A673 (cell line): ENCODE data around the gene DDIT4L. TPM values are rescaled to one million over a fixed set of nuclear protein-coding genes. Genes with fewer than 3 reads are reported as not detected.

ENCODE experiments used
- Bru-seq: library from RNA; stranded (reverse); fragments of 400-500 nt; gene quantifications from one replicate; lab custom pipeline; 2021; lab: Mats Ljungman, UMichigan
- BruChase-seq, 2 experiments: library from RNA; stranded (reverse); fragments of 400-500 nt; gene quantifications; one replicate each; lab custom pipeline; 2021; lab: Mats Ljungman, UMichigan
- BruUV-seq: library from RNA; stranded (reverse); fragments of 400-500 nt; replicated peaks from 2 replicates; lab custom pipeline; 2021; lab: Mats Ljungman, UMichigan
- CTCF ChIA-PET: fragments of 300-600 bp; sonication (Branson Sonifier 250); formaldehyde crosslinking; loops from one replicate; lab custom pipeline; 2022; ENCODE audit warnings: antibody characterized with exemption; lab: Charles Lee
- POLR2A ChIA-PET: fragments of 300-600 bp; sonication (Branson Sonifier 250); formaldehyde crosslinking; loops from one replicate; lab custom pipeline; 2022; ENCODE audit warnings: antibody characterized with exemption; ENCODE audit not compliant: low non-redundant PET; lab: Charles Lee
- DNase-seq: peaks from one replicate; pipeline ENCODE4 v3.0.0-alpha.2; 2015; ENCODE audit warnings: low spot score
- H3K27ac ChIP-seq: fragments of 200-600 bp; sonication (generic); 2 replicates; pipeline ENCODE4 v1.5.1; 2016; ENCODE audit warnings: mixed run types, low read depth, mild to moderate bottlenecking, mixed read lengths, antibody characterized with exemption, low read length; ENCODE audit not compliant: poor library complexity, severe bottlenecking
- H3K27me3 ChIP-seq: fragments of 200-600 bp; sonication (generic); replicated peaks from 2 replicates; pipeline ENCODE4 v1.6.1; 2017; ENCODE audit warnings: mixed run types, low read depth, mild to moderate bottlenecking, mixed read lengths, antibody characterized with exemption, low read length; ENCODE audit not compliant: insufficient read depth, poor library complexity
- H3K36me3 ChIP-seq: fragments of 200-600 bp; sonication (generic); 2 replicates; pipeline ENCODE4 v1.6.1; 2016; ENCODE audit warnings: mixed run types, mild to moderate bottlenecking, mixed read lengths, antibody characterized with exemption, low read length; ENCODE audit not compliant: insufficient read depth, poor library complexity, severe bottlenecking
- H3K4me1 ChIP-seq: fragments of 200-600 bp; sonication (generic); 2 replicates; pipeline ENCODE4 v1.6.1; 2017; ENCODE audit warnings: mixed run types, mild to moderate bottlenecking, mixed read lengths, antibody characterized with exemption, low read length; ENCODE audit not compliant: insufficient read depth, poor library complexity, severe bottlenecking
- H3K4me3 ChIP-seq: fragments of 200-600 bp; sonication (generic); 2 replicates; pipeline ENCODE4 v1.5.1; 2016; ENCODE audit warnings: low read depth, mixed run types, mild to moderate bottlenecking, mixed read lengths, low read length; ENCODE audit not compliant: poor library complexity, severe bottlenecking
- H3K9me3 ChIP-seq: fragments of 200-600 bp; sonication (generic); 2 replicates; pipeline ENCODE4 v1.6.1; 2016; ENCODE audit warnings: mixed run types, low read depth, mild to moderate bottlenecking, mixed read lengths, antibody characterized with exemption, low read length; ENCODE audit not compliant: poor library complexity, severe bottlenecking
- EZH2 ChIP-seq: fragments of 200-600 bp; sonication (generic); IDR thresholded peaks from 2 replicates; pipeline ENCODE4 v1.6.1; 2017; ENCODE audit warnings: borderline replicate concordance, low read depth, mild to moderate bottlenecking, mixed read lengths, antibody characterized with exemption, low read length; ENCODE audit not compliant: poor library complexity, severe bottlenecking
- intact Hi-C: fragments of 100-400 bp; cut with micrococcal nuclease; formaldehyde crosslinking; loops from one replicate; pipeline ENCODE4 v1.10.0; 2022; ENCODE audit not compliant: unreplicated experiment
- long read RNA-seq: library from polyadenylated mRNA; stranded (forward); transcript quantifications from one replicate; pipeline ENCODE4 v2.0.0, GENCODE V29; 2022
- total RNA-seq: library from RNA; stranded (reverse); gene quantifications from 2 replicates; pipeline ENCODE4 v1.2.3, GENCODE V29; 2021
- TF ChIP-seq, protein P1 (sequence below): fragments of 300-800, 200-600 bp; sonication (generic); conservative IDR thresholded peaks from 2 replicates; pipeline ENCODE4 v1.5.1; 2017; ENCODE audit warnings: low read depth, mild to moderate bottlenecking, antibody characterized with exemption, low read length, moderate library complexity, mixed read lengths

Gene DDIT4L
- total RNA-seq (0.15 and 0.26 TPM in 2 replicates), Bru-seq, nascent RNA (percentile 18 among the genes with signal in this experiment), BruChase-seq, experiment 1, labeled RNA remaining after a 2-hour chase (percentile 39 among the genes with signal in this experiment), BruChase-seq, experiment 2, labeled RNA remaining after a 6-hour chase (not detected)
- long read RNA-seq: 0 reads

DNA sequence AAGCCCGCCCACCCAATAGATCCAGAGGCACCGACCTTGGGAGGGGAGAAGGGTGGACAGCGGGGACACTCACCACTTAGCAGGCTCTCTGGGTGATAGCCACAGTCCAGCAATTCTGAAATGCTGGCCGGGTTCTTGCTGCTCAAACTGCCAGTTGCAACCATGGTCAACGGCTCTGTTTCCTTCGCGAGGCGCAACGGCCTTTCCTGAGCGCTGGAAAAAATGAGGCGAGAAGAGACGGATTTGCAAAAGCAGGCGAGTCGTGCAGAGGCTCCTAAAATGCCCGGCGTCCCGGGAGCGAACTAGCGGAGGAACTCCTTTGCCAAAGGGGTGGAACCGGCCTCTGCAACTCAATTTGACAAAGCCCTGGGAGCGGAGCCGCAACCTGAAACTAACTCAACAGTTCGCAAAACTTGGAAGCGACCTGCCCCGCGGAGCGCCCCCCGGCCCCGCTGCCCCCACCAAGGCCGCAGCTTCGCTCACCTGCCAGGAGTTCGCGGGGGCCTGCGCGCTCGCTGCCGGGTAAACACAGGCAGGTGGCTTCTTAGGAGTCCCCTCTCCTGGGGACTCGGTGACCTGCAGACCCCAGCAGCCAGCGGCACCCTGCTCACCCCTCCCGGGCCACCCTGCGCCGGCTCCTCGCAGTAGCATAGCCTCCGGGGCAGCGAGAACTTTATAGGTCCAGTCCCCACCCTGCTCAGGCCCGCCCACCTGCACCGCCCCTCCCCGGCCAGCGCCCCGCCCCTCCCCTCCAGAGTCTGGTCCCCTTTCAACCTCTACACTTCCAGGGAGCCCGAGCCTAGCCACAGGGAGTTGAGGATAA lies at the start of gene DDIT4L:
Gene DDIT4L (minus strand): TSS at position 649 of the 823 bp plus-strand sequence. CDS start 485 bp downstream, at position 164.
- no TSS peak for BruUV-seq
- H3K4me1 ChIP-seq: peaks cover 4% of the 10 kb centered on the region
- CTCF ChIA-PET: no interaction called here

DNA sequence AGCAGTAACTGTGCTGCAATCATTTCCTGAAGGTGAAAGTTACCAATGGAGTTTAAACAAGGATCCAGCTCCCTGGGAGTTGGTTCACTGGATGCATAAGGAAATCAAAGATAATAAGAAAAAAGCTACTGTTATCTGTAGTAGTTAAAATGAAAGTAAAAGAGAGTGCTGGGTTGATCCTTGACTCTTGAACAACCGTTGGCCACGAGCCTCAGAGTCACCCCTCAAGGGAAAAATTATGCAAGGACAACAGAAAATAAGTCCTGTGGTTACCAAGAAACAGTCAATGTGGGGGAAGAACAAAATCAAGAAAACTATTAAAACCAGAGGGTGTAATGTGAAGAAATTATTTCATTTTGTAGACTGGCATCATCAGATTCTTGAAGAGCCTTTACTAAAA lies 49.7 kb upstream of the DDIT4L start:
- intact Hi-C loops: no loop called here
- no peak overlapping the region for H3K27ac ChIP-seq
- no peaks in the 10 kb centered on the region for H3K36me3 ChIP-seq
- no peak for DNase-seq
- H3K9me3 ChIP-seq: no peaks in the 10 kb centered on the region
- TF ChIP-seq, protein P1, sequence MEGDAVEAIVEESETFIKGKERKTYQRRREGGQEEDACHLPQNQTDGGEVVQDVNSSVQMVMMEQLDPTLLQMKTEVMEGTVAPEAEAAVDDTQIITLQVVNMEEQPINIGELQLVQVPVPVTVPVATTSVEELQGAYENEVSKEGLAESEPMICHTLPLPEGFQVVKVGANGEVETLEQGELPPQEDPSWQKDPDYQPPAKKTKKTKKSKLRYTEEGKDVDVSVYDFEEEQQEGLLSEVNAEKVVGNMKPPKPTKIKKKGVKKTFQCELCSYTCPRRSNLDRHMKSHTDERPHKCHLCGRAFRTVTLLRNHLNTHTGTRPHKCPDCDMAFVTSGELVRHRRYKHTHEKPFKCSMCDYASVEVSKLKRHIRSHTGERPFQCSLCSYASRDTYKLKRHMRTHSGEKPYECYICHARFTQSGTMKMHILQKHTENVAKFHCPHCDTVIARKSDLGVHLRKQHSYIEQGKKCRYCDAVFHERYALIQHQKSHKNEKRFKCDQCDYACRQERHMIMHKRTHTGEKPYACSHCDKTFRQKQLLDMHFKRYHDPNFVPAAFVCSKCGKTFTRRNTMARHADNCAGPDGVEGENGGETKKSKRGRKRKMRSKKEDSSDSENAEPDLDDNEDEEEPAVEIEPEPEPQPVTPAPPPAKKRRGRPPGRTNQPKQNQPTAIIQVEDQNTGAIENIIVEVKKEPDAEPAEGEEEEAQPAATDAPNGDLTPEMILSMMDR: no peak
- TF ChIP-seq EZH2: no peak
- CTCF ChIA-PET: no interaction called here
- POLR2A ChIA-PET: no interaction called here
- no peaks in the 10 kb centered on the region for H3K4me1 ChIP-seq
- no peak overlapping the region for H3K4me3 ChIP-seq
- no peaks in the 10 kb centered on the region for H3K27me3 ChIP-seq
- no TSS peak for BruUV-seq

More for the DNA sequence above, at the start of gene DDIT4L:
- peaks cover 3% of the 10 kb centered on the region for H3K27me3 ChIP-seq
- POLR2A ChIA-PET: no interaction called here
- H3K9me3 ChIP-seq: no peaks in the 10 kb centered on the region
- peak; percentile 48 for DNase-seq
- TF ChIP-seq, protein P1: no peak
- no peak for TF ChIP-seq EZH2
- peak within 1 kb of the TSS; percentile 58 for H3K4me3 ChIP-seq
- H3K27ac ChIP-seq: no peak within 1 kb of the TSS
- intact Hi-C loops: no loop called here
- H3K36me3 ChIP-seq: no peaks in the 10 kb centered on the region

DNA sequence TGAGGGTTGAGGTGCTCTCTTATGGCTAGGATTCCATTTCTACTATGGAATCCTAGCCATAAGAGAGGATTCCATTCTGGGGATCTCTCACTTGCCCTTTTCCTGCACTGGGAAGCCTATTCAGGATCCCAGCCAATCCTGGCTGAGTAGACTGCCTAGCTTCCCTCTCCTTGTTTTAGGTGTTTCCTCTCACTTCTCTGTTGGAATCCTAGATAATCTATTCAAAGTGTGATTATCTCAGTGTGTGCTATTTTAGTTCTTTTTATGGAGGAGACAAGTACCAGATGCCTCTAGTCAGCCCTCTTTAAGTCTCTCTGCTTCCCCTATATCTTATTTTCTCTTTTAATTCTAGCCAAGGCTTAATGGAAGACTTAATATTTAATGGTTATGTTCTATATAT lies 34.5 kb upstream of the DDIT4L start:
- peaks cover 4% of the 10 kb centered on the region for H3K4me1 ChIP-seq
- peaks cover 5% of the 10 kb centered on the region for H3K9me3 ChIP-seq
- intact Hi-C loops: no loop called here
- H3K27ac ChIP-seq: no peak overlapping the region
- H3K36me3 ChIP-seq: no peaks in the 10 kb centered on the region
- no peak overlapping the region for H3K4me3 ChIP-seq
- ChIA-PET POLR2A (interaction anchor here (0.6 kb wide), 1 partner anchor 73 kb away, joined by 5 read pairs; no protein-coding TSS in a partner anchor), CTCF (interaction anchor here (0.5 kb wide), 1 partner anchor 1099 kb away, joined by 5 read pairs; no protein-coding TSS in a partner anchor)
- no TSS peak for BruUV-seq
- TF ChIP-seq EZH2: no peak
- TF ChIP-seq, protein P1: no peak
- H3K27me3 ChIP-seq: no peaks in the 10 kb centered on the region
- DNase-seq: peak; percentile 51
